C4-2B (cell line): ENCODE results near the gene MYLK.
"Not testable (repeated sequence)": the region's sequence is repeated elsewhere in the genome, so short reads cannot be mapped to it uniquely, and the experiment has no call there.

Experiments
- CTCF ChIP-seq: fragments of 450-650 bp; conservative IDR thresholded peaks from 2 replicates; pipeline ENCODE4 v1.5.1; 2017; ENCODE audit warnings: mild to moderate bottlenecking
- ZFX ChIP-seq: fragments of 450-650 bp; IDR thresholded peaks from 2 replicates; pipeline ENCODE4 v1.6.1; 2017

- not testable (repeated sequence) for TF ChIP-seq CTCF, ZFX
Measured at GRCh38 chr3:123890991-123891390, 6.9 kb upstream of the MYLK start.
